ENCODE results near the gene PHF2. TPM values are rescaled to one million over a fixed set of nuclear protein-coding genes. Genes with fewer than 3 reads are reported as not detected.

Gene PHF2
- total and polyA plus RNA-seq, 2 experiments from 2014 or later, result 4.3 to 11.8 TPM

GRCh38 chr9:93585259-93585658, 8.9 kb downstream of the PHF2 start:
- H3K79me2 ChIP-seq (replicated peaks; ENCODE audit: insufficient read depth), result peaks cover 63% of the 10 kb centered on the region
- no peak overlapping the region for H3K4me2 ChIP-seq
- H3K36me3 ChIP-seq (ENCODE audit: insufficient read depth), result no peaks in the 10 kb centered on the region
- peaks cover 12% of the 10 kb centered on the region for H4K20me1 ChIP-seq (replicated peaks; ENCODE audit: insufficient read depth)
- Mint-ChIP-seq H3K27ac (no peak overlapping the region; the same call in 1 of the 2 replicates), H3K4me3 (no peak overlapping the region), H3K36me3 (ENCODE audit: low read depth) (no peaks in the 10 kb centered on the region; the same call in 1 of the 3 replicates), H3K4me1 (peaks cover 42% of the 10 kb centered on the region), H3K27me3 (ENCODE audit: insufficient read depth, low read depth, poor library complexity) (peaks cover 6% of the 10 kb centered on the region), H3K9me3 (no peaks in the 10 kb centered on the region)
- no peaks in the 10 kb centered on the region for H3F3A ChIP-seq (replicated peaks; ENCODE audit: low read depth)
- no peak overlapping the region for H3K4me3 ChIP-seq
- no peak overlapping the region for H3K27ac ChIP-seq (ENCODE audit: low read depth)
- H2AFZ ChIP-seq, result no peak overlapping the region
- H3K4me1 ChIP-seq (ENCODE audit: insufficient read depth), result no peaks in the 10 kb centered on the region
- H3K9me2 ChIP-seq (ENCODE audit: insufficient read depth), result no peaks in the 10 kb centered on the region
- TF ChIP-seq CREB1 (CRISPR knock-in tag; IDR thresholded peaks at IDR 0.05; ENCODE audit: low read depth), result no peak
- TF ChIP-seq EZH2 (IDR thresholded peaks at IDR 0.05; ENCODE audit: low read depth, unreplicated experiment), result no peak
- TF ChIP-seq, protein P1, sequence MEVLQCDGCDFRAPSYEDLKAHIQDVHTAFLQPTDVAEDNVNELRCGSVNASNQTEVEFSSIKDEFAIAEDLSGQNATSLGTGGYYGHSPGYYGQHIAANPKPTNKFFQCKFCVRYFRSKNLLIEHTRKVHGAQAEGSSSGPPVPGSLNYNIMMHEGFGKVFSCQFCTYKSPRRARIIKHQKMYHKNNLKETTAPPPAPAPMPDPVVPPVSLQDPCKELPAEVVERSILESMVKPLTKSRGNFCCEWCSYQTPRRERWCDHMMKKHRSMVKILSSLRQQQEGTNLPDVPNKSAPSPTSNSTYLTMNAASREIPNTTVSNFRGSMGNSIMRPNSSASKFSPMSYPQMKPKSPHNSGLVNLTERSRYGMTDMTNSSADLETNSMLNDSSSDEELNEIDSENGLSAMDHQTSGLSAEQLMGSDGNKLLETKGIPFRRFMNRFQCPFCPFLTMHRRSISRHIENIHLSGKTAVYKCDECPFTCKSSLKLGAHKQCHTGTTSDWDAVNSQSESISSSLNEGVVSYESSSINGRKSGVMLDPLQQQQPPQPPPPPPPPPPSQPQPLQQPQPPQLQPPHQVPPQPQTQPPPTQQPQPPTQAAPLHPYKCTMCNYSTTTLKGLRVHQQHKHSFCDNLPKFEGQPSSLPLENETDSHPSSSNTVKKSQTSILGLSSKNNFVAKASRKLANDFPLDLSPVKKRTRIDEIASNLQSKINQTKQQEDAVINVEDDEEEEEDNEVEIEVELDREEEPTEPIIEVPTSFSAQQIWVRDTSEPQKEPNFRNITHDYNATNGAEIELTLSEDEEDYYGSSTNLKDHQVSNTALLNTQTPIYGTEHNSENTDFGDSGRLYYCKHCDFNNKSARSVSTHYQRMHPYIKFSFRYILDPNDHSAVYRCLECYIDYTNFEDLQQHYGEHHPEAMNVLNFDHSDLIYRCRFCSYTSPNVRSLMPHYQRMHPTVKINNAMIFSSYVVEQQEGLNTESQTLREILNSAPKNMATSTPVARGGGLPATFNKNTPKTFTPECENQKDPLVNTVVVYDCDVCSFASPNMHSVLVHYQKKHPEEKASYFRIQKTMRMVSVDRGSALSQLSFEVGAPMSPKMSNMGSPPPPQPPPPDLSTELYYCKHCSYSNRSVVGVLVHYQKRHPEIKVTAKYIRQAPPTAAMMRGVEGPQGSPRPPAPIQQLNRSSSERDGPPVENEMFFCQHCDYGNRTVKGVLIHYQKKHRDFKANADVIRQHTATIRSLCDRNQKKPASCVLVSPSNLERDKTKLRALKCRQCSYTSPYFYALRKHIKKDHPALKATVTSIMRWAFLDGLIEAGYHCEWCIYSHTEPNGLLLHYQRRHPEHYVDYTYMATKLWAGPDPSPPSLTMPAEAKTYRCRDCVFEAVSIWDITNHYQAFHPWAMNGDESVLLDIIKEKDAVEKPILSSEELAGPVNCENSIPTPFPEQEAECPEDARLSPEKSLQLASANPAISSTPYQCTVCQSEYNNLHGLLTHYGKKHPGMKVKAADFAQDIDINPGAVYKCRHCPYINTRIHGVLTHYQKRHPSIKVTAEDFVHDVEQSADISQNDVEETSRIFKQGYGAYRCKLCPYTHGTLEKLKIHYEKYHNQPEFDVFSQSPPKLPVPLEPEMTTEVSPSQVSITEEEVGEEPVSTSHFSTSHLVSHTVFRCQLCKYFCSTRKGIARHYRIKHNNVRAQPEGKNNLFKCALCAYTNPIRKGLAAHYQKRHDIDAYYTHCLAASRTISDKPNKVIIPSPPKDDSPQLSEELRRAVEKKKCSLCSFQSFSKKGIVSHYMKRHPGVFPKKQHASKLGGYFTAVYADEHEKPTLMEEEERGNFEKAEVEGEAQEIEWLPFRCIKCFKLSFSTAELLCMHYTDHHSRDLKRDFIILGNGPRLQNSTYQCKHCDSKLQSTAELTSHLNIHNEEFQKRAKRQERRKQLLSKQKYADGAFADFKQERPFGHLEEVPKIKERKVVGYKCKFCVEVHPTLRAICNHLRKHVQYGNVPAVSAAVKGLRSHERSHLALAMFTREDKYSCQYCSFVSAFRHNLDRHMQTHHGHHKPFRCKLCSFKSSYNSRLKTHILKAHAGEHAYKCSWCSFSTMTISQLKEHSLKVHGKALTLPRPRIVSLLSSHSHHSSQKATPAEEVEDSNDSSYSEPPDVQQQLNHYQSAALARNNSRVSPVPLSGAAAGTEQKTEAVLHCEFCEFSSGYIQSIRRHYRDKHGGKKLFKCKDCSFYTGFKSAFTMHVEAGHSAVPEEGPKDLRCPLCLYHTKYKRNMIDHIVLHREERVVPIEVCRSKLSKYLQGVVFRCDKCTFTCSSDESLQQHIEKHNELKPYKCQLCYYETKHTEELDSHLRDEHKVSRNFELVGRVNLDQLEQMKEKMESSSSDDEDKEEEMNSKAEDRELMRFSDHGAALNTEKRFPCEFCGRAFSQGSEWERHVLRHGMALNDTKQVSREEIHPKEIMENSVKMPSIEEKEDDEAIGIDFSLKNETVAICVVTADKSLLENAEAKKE (CRISPR knock-in tag; IDR thresholded peaks at IDR 0.05), result no peak
- TF ChIP-seq REST (IDR thresholded peaks at IDR 0.05; ENCODE audit: unreplicated experiment), result no peak
- no peak for TF ChIP-seq NANOG (IDR thresholded peaks at IDR 0.05; ENCODE audit: borderline replicate concordance)
- ATAC-seq (no peak), DNase-seq (ENCODE audit: low spot score) (no peak)
- no peaks in the 10 kb centered on the region for H3K27me3 ChIP-seq (ENCODE audit: insufficient read depth)
